ENCODE measurements around the gene NPAS2.

NPAS2 gene

DNA sequence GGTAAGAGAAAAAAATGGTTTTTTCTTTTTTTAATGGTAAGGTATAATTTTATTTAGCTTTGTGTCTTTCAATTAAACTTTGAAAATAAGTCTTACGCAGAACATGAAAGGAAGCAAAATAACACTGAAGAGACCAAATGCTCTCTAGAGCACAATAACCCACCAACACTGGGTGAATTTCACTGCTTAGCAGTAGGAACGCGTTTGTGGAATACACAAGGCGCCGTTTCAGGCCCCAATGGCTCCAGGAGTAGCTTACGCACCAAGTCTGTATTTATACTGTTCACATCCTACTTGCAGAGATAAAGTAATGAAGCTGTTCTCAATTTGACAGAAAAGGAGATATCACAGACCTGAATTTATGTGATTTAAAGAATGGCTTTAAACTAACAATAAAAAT is 205.6 kb downstream of the NPAS2 start:
- DNase-seq (ENCODE audit: extremely low spot score, insufficient read length, low read depth) = no peak
- FAIRE-seq = no peak

DNA sequence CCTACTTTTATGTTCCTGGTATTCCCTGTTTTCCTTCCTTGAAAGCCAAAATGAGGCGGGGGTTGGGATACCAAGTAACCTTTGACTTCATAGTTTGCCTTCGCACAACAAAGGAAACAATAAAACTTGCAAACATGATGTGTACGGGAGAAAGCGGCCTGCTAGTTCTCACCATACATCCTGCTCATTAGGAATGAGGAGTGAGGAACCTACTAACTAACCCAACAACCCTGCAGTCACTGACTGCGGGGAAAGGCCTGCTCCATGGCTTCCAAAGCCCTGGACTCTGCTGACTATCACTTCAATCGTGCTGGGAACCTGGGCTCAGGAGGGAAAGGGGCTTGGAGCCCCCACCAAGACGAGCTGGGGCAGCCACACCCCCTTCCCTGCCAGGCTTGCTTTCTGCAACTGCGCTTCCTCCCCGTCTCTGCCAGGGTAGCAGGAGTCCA is 206.3 kb downstream of the NPAS2 start:
- FAIRE-seq = no peak

DNA sequence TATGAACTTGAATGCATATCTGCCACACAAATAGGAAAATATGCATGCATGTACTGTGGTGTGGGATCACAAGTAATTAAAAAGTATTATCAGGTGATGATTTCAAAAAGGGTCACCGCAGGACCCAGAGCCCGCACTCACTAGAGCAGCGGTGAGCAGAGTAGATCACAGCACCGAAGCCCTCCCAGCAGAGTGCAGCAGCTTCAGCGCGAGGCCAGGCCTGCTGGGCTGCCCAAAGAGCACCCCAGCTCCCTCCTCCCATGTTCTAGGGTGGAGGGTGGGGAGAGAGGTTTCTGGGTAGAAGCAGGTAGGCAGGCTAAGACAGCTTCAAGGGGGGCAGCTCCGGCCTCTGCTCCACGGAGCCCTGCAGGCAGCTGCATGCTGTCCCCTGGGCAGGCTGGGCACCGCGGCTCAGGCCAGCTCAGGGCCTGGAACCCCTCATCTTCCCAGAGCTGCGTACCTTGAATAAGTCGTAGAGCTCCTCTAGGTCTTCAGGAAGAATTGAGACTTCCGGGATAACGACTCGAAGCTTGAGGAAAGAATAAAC is 207.1 kb downstream of the NPAS2 start:
- FAIRE-seq = no peak
- no peak for DNase-seq (ENCODE audit: extremely low spot score, insufficient read length, low read depth)

More for the DNA sequence above, 206.3 kb downstream of the NPAS2 start:
- no peak for DNase-seq (ENCODE audit: extremely low spot score, insufficient read length, low read depth)

DNA sequence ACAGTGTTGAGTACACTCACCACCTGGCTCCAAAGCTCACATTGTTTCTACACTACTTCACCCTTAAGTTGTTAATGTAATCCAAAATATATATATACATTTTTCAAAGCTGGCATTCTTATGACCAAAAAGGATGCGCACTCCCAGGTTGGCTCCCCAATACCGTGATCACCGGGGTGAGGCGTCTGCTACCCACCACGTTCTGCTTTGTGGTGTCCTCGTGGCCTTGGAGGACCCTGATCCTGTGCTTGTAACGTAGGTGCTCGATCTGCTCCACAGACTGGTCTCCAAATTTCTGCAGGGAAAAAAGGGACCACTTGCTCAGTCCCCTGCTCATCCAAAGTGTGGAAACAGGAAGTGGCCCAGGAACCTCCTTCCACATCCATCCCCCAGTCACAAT is 207.9 kb downstream of the NPAS2 start:
- FAIRE-seq (no peak), DNase-seq (ENCODE audit: extremely low spot score, insufficient read length, low read depth) (no peak)

DNA sequence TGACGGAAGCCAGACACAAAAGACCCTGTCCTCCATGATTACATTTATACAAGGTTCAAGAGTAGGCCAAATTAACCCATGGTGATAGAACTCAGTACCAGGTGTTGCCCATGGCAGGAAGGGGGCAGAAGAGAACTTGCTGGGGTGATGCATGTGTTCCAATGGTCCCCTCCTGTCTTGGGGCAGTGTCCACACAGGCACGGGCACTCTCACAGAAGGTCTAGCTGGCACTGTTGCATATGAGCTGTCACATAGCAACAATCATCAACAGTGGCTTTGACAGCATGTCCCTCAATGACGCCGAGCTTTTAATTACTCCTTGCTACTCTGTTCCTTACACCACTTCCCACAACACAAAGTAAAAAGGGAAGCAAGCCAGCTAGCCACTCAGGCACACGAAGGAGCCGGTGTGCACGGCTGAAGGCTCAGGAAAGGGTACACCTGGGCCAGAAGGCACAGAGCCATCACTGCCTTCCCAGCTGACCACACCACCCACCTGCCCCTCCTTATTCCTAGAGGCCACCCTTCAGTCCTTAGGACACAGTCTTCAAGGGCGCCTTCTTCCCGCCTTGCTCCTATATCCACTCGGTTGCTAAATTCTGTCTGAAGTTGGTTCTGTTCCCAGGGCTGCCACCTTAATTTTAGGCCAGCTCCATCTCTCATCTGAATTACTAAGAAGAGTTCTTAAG is 211.1 kb downstream of the NPAS2 start:
- FAIRE-seq (no peak), DNase-seq (ENCODE audit: extremely low spot score, insufficient read length, low read depth) (no peak)

DNA sequence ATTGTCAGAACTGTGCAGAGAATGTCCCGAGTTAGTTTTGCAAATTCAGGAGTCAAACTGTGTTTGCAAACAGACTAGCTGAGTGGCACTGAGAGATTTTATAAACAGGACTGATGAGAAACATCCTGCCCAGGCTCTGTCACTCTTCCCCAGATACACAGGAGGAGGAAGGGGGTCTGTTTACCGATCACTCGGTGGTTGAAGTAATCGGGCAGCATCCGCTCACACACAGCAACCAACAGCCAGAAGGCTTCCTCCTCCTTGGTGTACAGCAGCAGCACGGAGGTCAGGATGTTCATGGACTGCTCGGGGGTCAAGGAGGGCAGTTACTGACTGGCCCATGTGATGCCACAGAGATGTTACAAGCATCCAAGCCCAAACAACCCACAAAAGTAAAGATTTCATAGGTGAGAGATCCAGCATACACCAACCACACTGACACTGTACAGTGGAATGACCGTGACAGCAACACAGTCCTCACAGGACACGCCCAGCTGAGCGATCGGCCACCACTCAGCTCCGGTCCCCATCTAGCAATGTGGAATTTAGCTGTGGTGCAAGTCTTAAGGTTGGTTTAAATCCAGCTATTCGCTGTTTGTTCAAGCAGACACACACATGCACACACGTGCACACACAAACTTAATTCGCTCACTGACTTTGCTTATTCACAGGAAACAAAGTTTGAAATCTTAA is 212.3 kb downstream of the NPAS2 start:
- DNase-seq (ENCODE audit: extremely low spot score, insufficient read length, low read depth) = no peak
- FAIRE-seq = no peak

DNA sequence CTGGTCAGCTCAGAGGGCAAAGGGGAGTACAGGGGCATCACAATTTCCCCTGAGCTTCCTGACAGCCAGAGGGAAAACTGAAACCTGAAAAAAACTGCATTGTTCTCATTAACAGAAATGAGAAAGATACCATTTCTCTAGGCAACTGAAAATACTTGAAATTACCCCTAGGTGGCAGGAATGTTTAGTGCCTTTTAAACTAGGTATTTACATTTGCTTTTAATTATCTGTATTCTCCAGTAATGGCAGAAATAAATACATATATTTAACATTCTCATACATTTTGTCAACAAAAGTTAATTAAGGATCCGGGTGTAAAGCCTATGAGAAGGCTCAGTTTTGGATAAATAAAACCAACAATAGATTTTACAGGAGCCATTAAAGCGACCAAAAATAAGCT is 216.6 kb downstream of the NPAS2 start:
- DNase-seq (ENCODE audit: extremely low spot score, insufficient read length, low read depth) (no peak), FAIRE-seq (peak; percentile 70)

DNA sequence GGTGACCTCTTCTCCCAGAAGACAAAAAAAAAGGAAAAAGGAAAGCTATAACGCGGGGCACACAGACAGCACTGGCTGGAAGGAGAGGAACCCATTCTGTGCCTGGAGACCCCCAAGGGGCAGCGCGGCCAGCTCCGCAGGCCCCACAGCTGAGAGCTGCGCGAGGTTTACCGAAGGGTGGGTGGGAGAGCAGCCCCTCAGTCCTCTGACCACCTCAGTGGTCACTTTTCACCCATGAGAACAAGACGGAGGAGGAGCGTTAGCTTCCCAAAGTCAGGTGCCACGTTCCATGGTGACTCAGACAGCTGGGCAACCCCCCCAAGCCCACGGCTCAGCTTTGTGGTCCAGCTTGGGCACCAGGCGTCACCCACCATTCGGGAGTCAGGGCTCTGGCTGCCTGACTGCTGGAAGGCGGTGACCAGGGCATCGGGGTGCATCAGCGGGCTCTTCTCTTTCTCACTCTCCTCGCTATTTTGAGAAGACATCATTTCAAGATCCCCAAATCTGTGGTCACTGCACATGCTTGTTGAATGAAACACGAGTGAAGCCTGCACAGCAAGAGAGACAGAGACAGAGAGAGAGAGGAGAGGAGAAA is 217.3 kb downstream of the NPAS2 start:
- FAIRE-seq = no peak
- DNase-seq (ENCODE audit: extremely low spot score, insufficient read length, low read depth) = no peak

DNA sequence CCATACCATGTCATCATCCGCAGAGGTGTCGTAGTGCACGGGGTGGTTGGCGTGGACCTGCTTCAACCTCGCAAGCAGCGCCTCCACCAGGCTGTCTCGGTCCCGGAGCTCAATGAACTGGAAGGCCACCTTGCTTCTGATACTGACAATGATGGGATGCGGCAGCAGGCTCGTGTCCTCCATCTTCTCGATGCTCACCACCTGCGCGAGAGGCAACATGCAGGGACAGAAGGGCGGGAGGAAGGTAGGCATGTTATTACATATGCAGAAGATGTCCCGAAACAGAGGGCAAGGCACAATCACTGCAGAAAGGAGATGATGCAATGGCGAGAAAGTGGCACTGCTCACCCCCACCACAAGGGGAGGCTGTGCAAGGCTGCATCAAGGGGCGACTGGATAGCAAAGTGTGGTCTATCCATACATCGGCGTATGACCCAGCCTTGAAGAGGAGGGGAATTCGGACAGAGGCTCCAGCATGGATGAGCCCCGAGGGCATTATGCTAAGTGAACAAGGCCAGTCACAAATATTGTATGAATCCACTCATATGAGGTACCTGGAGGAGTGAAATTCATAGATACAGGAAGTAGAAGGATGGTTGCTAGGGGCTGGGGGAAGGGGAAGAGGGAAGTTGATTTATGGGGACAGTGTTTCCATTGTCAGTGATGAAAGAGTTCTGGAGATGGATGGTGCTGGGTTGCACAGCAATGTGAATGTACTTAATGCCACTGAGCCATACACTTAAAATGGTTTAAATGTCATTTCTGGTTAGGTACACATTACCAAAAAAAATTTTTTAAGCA is 218.7 kb downstream of the NPAS2 start:
- DNase-seq (ENCODE audit: extremely low spot score, insufficient read length, low read depth) (no peak), FAIRE-seq (no peak)

DNA sequence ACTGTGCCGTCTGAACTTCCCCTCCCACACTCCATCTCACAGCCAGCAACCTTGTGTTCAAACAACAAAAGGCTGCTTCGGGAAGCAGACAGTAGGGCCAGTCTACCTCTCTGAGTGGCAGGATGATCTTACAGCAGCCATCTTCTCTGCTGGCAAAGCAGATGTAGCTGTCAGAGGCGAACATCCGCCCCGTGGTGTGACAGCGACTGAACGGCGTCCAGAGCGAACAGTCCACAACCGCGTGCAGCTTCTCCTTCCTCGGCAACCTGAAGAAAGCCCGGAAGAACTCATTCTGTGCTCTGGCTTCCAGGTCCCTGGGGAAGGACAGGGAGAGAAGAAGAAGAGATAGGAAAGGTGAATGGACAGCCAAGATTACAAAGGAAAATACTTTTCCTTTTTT is 220.1 kb downstream of the NPAS2 start:
- DNase-seq (ENCODE audit: extremely low spot score, insufficient read length, low read depth) (no peak), FAIRE-seq (no peak)

DNA sequence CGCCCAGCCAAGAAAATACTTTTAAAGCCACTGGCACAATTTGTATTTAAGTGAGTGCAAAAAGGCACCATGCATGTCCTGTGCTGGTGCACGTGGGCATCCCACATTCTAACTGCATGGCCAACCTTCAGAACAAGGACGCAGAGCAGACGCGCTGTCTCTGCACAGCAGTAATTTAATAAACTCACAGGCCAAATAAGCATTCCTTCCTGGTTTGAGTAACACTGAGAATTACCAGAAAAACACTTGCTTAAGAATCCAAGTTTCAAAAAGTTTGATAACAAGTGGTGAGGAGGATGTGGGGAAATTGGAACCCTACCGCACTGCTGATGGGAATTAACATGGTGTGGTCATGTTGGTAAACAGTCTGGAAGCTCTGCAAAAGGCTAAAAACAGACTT is 220.8 kb downstream of the NPAS2 start:
- FAIRE-seq = no peak
- DNase-seq (ENCODE audit: extremely low spot score, insufficient read length, low read depth) = no peak

DNA sequence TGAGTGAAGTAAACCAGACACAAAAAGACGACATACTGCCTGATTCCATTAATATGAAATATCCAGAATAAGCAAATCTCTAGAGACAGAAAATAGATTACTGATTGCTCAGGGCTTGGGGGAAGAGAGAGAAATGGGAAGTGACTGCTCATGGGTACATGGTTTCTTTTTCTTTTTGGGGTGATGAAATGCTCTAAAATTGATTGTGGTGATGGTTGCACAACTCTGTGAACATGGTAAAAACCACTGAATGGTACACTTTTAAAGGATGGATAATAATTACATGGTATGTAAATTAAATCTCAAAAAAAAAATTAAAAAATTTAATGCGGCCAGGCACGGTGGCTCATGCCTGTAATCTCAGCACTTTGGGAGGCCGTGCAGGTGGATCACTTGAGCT is 221.5 kb downstream of the NPAS2 start:
- FAIRE-seq = no peak
- DNase-seq (ENCODE audit: extremely low spot score, insufficient read length, low read depth) = no peak

DNA sequence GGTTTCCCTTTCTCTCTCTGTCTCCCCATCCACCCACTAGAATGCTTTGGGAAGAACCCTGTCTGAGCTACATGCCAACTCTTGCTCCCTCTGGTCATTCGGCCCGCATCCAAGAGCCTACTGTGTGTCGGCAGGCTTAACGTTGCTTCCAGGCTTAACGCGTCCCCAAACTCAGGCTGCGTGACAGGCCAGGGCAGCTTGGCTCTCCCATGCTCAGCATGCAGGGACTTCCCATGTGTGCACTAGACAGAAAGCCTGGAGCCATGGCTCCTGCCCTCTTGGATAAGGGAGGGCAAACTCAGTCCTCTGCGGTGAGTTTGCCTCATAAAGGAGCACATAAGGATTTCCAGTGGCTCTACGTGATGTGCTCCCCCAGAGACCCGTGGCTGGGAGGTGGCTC is 225.4 kb downstream of the NPAS2 start:
- FAIRE-seq (no peak), DNase-seq (ENCODE audit: extremely low spot score, insufficient read length, low read depth) (no peak)
